Naive B cell (primary cell): ENCODE measurements around the gene CCZ1B. TPM values are rescaled to one million over a fixed set of nuclear protein-coding genes. Genes with fewer than 3 reads are reported as not detected.
"Not testable (repeated sequence)": the region's sequence is repeated elsewhere in the genome, so short reads cannot be mapped to it uniquely, and the experiment has no call there.

Experiments
- ATAC-seq, 2 donors: fragments of 150-1000 bp; cut with Tn5 transposase; 2 replicates each; pipeline ENCODE4 v1.10.0; 2021; ENCODE audit warnings: low read depth in 2 of 2, mild to moderate bottlenecking in 2 of 2, moderate library complexity in 2 of 2
- DNase-seq: peaks from one replicate; pipeline ENCODE4 v3.0.0; 2022
- H3K27ac Mint-ChIP-seq, 6 donors: one replicate each; pipeline ENCODE4 v1.8.0; 2020 to 2022; ENCODE audit warnings: mild to moderate bottlenecking in 6 of 6, mixed read lengths in 6 of 6, moderate library complexity in 5 of 6, inconsistent platforms in 2 of 6
- H3K27me3 Mint-ChIP-seq, 3 donors: one replicate each; pipeline ENCODE4 v1.8.0; 2021 to 2022; ENCODE audit warnings: mixed read lengths in 3 of 3, mild to moderate bottlenecking in 1 of 3
- H3K36me3 Mint-ChIP-seq, 2 donors: one replicate each; pipeline ENCODE4 v1.8.0; 2020 to 2022; ENCODE audit warnings: mixed read lengths in 2 of 2, inconsistent platforms in 1 of 2, mild to moderate bottlenecking in 1 of 2
- H3K4me1 Mint-ChIP-seq, 3 donors: one replicate each; pipeline ENCODE4 v1.8.0; 2020 to 2022; ENCODE audit warnings: mixed read lengths in 3 of 3, inconsistent platforms in 1 of 3, mild to moderate bottlenecking in 1 of 3, moderate library complexity in 1 of 3
- H3K4me3 Mint-ChIP-seq, 8 donors: one replicate each; pipeline ENCODE4 v1.8.0; 2020 to 2022; ENCODE audit warnings: mild to moderate bottlenecking in 8 of 8, mixed read lengths in 8 of 8, moderate library complexity in 8 of 8, inconsistent platforms in 2 of 8
- H3K9me3 Mint-ChIP-seq, 7 donors: one replicate each; pipeline ENCODE4 v1.8.0; 2020 to 2022; ENCODE audit warnings: mixed read lengths in 7 of 7, mild to moderate bottlenecking in 5 of 7, inconsistent platforms in 2 of 7, moderate library complexity in 1 of 7
- polyA plus RNA-seq, 6 donors: library from polyadenylated mRNA; unstranded; fragments of 300-500 nt; fragmentation: Illumina TruSeq; gene quantifications; one replicate each; pipeline ENCODE4 v1.2.3, GENCODE V29; 2021; ENCODE audit warnings: low read depth in 6 of 6

CCZ1B gene
- polyA plus RNA-seq: 10 to 100 TPM; 13.0 to 40.8 (median 29.7) TPM

DNA sequence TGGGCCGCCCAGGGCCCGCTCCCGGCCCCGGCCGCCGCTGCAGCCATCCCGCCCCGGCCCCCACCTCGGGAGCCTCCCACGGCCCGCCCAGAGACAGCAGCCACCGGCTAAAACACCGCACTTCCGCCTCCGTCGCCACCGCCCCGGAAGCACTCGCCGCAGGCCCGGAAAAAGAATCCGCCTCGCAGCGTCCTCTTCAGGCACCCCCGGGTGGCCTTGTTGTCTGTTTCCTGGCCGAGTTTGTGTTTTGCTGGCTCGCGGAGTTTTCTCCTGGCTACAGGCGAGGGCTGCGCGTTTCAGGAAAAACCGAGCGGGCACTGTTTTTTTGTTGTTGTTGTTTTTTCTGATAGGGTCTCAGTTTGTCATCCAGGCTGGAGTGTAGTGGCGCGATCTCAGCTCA is at the start of gene CCZ1B:
Gene CCZ1B (minus strand): TSS at position 125 of the 400 bp plus-strand sequence. CDS start 78 bp downstream, at position 47.
- peak within 1 kb of the TSS; percentile 91 to 97 (median 96) for H3K4me3 Mint-ChIP-seq
- not testable (repeated sequence) for H3K4me1 Mint-ChIP-seq, H3K9me3 Mint-ChIP-seq, H3K36me3 Mint-ChIP-seq
- peak within 1 kb of the TSS; percentile 80 to 97 (median 94) for H3K27ac Mint-ChIP-seq
- peaks cover 11 to 19% (median 13%) of the 10 kb centered on the region in 3 donors for H3K27me3 Mint-ChIP-seq
- peak; percentile 82 for DNase-seq
- ATAC-seq: peak; percentile 97 to 99

DNA sequence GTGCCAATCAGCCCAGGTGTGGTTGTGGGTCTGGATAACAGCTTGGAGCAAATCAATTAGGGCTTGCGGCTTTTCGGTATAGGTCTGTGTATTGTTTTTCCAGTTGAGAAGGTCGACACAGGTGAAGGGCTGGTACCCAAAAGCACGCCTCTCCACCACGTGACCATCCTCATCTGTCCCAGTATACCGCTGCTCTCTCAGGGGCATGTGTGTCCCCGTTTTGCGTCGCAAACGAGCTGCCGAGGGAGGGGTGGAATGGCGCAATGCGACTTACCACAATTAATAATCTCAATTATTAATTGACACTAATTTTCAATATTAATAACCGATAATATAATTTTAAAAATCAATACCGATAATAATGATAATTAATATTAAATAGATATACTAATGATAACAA is 48.9 kb upstream of the CCZ1B start:
- not testable (repeated sequence) for H3K4me1 Mint-ChIP-seq, H3K36me3 Mint-ChIP-seq, H3K27ac Mint-ChIP-seq, H3K4me3 Mint-ChIP-seq, DNase-seq, ATAC-seq, H3K9me3 Mint-ChIP-seq
- H3K27me3 Mint-ChIP-seq: peaks cover 13 to 28% (median 22%) of the 10 kb centered on the region in 3 donors

DNA sequence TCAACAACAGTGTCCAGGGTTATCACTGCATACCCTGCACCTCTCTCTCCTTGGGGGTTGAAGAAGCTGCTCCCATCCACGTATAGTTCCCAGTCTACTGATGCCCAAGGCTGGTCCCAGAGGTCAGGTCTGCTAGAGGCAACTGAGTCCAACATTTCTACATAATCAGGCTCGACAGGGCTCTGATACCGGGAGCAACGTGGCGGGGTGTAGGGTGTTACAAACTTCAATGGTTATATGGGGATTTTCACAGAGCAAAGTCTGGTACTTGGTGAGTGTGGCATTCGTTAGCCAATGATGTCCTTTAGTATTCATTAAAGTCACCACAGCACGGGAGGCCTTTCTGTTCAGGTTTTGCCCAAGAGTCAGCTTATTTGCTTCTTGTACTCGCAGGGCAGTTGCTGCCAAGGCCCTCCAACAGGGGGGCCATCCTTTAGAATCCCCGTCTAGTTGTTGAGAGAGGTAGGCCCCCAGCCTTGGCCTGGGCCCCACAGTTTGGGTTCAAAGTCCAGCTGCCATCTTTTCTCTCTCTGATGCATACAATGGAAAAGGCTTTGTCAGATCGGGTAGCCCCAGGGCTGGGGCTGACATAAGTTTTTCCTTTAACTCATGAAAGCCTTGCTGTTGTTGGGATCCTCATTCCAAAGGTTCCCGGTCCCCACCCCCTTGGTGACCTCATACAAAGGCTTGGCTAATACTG is 46.3 kb upstream of the CCZ1B start:
- peaks cover 13 to 27% (median 20%) of the 10 kb centered on the region in 3 donors for H3K27me3 Mint-ChIP-seq
- not testable (repeated sequence) for DNase-seq, H3K27ac Mint-ChIP-seq, H3K36me3 Mint-ChIP-seq, ATAC-seq, H3K4me3 Mint-ChIP-seq, H3K4me1 Mint-ChIP-seq, H3K9me3 Mint-ChIP-seq

DNA sequence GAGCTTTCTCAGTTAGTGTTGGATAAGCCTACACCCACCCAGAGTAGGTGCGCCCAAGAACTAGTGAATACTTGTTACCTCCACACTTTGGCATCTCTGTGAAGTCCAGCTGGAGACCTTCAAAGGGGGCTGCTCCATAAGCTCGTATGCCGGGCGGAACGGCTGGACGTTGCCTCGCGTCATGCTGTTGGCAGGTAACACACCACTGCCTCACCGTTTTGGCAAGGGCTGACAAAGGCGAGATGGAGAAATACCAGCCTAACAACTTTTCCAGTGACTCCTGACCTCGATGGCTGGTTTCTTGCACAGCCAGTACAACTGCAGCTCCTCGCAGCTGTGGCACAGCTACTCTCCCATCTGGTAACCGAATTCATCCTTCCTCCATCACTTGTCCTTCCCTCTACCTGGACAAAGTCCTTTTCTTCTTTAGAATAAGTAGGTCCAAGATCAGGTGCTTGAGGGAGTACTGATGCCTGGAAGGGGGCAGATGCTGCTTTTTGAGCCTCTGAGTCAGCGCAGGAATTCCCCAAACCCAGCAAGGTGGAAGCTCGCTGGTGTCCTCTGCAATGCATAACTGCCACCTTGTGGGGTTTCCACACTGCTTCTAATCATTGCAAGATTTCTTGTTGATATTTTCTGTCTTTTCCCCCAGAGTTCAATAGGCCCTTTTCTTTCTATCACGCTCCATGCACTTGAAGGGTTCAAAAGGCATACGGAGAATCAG is 45.5 kb upstream of the CCZ1B start:
- H3K4me3 Mint-ChIP-seq, DNase-seq, H3K4me1 Mint-ChIP-seq: not testable (repeated sequence)

DNA sequence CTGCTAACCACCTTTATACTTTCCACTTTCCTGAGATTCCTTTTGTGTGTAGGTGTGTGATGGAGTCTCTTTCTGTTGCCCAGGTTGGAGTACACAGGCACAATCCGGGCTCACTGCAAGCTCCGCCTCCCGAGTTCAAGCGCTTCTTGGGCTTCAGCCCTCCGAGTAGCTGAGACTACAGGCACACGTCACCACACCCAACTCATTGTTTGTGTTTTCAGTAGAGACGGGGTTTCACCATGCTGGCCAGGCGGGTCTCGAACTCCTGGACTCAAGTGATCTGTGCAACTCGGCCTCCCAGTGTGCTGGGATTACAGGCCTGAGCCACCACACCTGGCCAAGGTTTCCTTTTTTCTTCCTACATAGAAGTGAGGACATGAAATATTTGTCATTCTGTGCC is 38.7 kb upstream of the CCZ1B start:
- peaks cover 10 to 42% (median 18%) of the 10 kb centered on the region in 3 donors for H3K27me3 Mint-ChIP-seq
- not testable (repeated sequence) for H3K36me3 Mint-ChIP-seq, H3K27ac Mint-ChIP-seq, H3K4me1 Mint-ChIP-seq, DNase-seq, H3K4me3 Mint-ChIP-seq, H3K9me3 Mint-ChIP-seq, ATAC-seq

More for the DNA sequence above, 45.5 kb upstream of the CCZ1B start:
- not testable (repeated sequence) for H3K27ac Mint-ChIP-seq, ATAC-seq, H3K36me3 Mint-ChIP-seq, H3K9me3 Mint-ChIP-seq
- H3K27me3 Mint-ChIP-seq: peaks cover 18 to 34% (median 26%) of the 10 kb centered on the region in 3 donors

DNA sequence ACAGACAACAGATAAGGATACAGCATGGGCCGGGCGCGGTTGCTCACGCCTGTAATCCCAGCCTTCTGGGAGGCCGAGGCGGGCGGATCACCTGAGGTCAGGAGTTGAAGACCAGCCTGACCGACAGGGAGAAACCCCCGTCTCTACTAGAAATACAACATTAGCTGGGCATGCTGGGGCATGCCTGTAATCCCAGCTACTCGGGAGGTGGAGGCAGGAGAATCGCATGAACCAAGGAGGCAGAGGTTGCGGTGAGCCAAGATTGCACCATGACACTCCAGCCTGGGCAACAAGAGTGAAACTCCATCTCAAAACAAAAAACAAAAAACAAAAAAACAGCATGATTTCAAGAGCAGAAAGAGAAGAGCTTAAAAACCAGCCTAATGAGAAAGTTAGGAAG is 38.1 kb upstream of the CCZ1B start:
- H3K9me3 Mint-ChIP-seq, H3K4me1 Mint-ChIP-seq, ATAC-seq, DNase-seq, H3K27ac Mint-ChIP-seq, H3K36me3 Mint-ChIP-seq, H3K4me3 Mint-ChIP-seq: not testable (repeated sequence)
- peaks cover 10 to 36% (median 16%) of the 10 kb centered on the region in 3 donors for H3K27me3 Mint-ChIP-seq

DNA sequence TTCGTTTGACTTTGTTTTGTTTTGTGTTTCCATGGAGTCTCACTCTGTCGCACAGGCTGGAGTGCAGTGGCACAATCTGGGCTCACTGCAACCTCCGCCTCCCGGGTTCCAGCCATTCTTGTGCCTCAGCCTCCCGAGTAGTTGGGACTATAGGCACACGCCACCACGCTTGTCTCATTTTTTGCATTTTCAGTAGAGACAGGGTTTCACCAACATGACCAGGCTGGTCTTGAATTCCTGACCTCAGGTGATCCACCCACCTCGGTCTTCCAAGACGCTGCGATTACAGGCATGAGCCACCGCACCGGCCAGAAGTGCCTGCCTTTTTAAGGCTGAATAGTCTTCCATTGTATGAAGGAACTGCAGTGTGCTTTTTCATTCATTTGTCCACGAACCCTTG is 36.8 kb upstream of the CCZ1B start:
- not testable (repeated sequence) for DNase-seq, H3K4me1 Mint-ChIP-seq, H3K9me3 Mint-ChIP-seq, ATAC-seq, H3K4me3 Mint-ChIP-seq, H3K36me3 Mint-ChIP-seq, H3K27ac Mint-ChIP-seq
- peaks cover 11 to 39% (median 16%) of the 10 kb centered on the region in 3 donors for H3K27me3 Mint-ChIP-seq

DNA sequence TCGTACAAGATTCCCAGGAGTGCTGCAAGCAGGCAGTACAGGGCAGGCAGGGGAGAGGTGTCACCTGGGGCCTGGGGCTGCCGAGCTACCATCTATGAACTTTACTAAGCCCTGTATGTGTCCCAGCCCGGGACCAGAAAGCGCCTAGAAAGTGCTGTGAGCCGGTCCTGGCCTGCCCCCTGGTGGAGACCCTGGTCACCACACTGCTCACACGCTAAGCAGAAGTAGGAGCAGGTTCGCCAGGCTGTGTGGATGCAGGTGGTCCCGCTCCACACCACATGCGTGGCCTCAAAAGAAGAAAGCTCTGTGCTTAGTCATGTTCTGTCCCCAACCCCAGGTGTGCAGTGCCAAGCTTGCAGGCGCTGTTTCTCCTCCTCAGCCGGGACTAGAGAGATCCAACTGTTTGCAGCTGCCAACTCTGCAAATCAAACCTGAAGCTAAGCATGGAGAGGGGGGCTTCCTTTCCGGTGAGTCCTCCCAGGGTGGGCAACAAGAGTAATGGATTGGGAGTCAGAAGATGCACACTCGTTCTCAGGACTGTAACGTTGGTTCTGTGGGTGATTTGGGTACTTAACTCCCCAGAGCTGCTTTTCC is 31.7 kb upstream of the CCZ1B start:
- ATAC-seq: peak in 1 of 2 donors; percentile 41
- not testable (repeated sequence) for H3K27ac Mint-ChIP-seq, H3K9me3 Mint-ChIP-seq, H3K36me3 Mint-ChIP-seq
- DNase-seq: peak; percentile 75
- Mint-ChIP-seq H3K27me3 (peaks cover 3 to 37% (median 8%) of the 10 kb centered on the region in 3 donors), H3K4me3 (peak overlapping the region in 3 of 8 donors; percentile 25 to 51 (median 30)), H3K4me1 (peaks cover 8 to 18% (median 16%) of the 10 kb centered on the region in 3 donors)

DNA sequence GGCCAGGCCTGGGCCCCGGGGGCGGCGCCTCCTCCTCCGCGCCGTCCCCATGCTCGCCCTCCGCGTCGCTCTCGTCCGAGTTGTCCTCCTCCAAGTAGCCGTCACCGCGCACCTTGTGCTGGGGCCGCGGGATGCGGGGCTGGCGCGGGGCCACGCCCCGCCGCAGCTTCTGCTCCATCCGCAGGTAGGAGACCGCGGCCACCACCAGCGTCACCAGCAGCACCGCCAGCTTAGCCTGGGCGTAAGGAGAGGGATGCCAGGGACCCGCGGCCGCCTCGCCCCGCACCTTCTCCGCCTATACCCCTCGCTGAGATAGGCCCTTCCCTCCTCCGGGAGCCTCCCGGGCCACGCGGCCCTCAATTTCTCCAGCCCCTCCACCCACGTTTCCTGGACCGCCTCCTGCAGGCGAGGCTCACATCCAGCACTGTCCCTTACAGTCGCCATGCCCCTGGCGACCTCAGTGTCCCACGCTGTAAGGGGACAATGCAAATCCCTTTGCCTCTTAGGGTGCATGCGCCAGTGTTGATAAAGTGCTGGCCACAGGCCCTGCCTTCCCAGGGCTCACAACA is 29.6 kb upstream of the CCZ1B start:
- peak overlapping the region in 1 of 6 donors; percentile 12 for H3K27ac Mint-ChIP-seq
- not testable (repeated sequence) for H3K36me3 Mint-ChIP-seq, ATAC-seq, DNase-seq, H3K9me3 Mint-ChIP-seq
- H3K27me3 Mint-ChIP-seq: peaks cover 3 to 31% (median 8%) of the 10 kb centered on the region in 3 donors
- H3K4me1 Mint-ChIP-seq: peaks cover 8 to 18% (median 16%) of the 10 kb centered on the region in 3 donors
- H3K4me3 Mint-ChIP-seq: peak overlapping the region; percentile 71 to 88 (median 82)

DNA sequence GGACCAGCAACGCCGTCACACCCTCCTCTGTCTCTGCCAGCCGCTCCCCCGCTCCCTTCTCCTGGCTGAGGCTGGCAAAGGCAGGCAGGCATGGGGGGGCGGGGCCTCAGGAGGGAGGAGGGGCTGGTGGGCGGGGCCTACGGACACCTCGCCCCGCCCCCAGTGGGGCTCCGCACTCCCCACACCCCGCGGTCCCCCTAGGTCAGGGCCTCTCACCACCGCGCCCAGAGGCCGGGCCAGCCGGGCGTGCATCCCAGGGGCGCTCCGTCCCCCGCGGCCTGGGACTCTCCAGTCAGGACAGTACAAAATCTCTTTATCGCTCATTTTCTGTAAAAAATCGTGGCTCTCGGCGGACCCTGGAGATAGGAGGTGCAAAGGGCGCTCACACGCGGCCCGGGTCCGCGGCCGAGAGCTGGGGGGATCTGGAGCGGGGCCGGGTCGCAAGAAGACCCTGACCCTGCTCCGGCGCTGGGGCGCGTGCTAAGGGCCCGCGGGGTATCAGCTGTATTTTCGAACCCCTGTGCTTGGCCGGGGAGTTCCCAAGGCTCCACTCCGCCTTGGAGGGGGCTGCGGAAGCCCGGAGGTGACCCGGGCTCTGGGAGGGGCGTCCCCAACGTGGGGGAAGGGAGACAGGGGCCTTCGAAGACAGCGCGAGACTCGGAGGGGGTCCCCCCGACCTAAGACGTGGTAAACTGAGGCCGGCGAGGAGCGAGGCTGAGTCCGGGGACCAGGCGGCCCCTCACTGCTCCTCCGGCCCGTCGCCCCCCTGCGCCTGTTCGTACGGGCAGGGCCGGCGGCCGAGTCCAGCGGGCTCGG is 28.9 kb upstream of the CCZ1B start:
- not testable (repeated sequence) for H3K9me3 Mint-ChIP-seq, H3K27ac Mint-ChIP-seq, ATAC-seq, H3K36me3 Mint-ChIP-seq
- peak; percentile 6 for DNase-seq
- Mint-ChIP-seq H3K4me1 (peaks cover 8 to 18% (median 12%) of the 10 kb centered on the region in 3 donors), H3K4me3 (peak overlapping the region; percentile 24 to 87 (median 83)), H3K27me3 (peaks cover 3 to 31% (median 8%) of the 10 kb centered on the region in 3 donors)

DNA sequence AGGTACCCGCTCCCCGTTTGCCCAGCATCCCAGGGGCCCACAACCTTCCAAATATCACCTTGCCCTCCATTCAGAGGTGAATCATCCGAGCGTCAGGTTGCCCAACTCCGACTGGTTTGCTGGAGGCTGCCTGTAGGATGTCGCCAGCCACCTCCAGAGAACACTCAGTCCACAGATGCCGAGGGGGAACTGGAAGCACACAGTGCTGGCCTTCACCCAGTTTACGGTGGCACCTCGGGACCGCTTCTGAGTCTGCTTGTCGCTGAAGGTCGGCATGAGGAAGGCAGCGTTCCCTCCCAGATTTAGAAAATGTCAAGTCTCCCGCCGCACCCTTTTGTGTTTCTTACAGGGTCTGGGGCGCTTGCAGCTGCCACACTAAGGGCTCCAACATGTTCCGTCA is 27.6 kb upstream of the CCZ1B start:
- DNase-seq, H3K9me3 Mint-ChIP-seq, H3K27ac Mint-ChIP-seq, H3K36me3 Mint-ChIP-seq, ATAC-seq: not testable (repeated sequence)
- Mint-ChIP-seq H3K27me3 (peaks cover 3 to 32% (median 8%) of the 10 kb centered on the region in 3 donors), H3K4me1 (peaks cover 8 to 18% (median 10%) of the 10 kb centered on the region in 3 donors), H3K4me3 (peak overlapping the region; percentile 2 to 83 (median 69))

DNA sequence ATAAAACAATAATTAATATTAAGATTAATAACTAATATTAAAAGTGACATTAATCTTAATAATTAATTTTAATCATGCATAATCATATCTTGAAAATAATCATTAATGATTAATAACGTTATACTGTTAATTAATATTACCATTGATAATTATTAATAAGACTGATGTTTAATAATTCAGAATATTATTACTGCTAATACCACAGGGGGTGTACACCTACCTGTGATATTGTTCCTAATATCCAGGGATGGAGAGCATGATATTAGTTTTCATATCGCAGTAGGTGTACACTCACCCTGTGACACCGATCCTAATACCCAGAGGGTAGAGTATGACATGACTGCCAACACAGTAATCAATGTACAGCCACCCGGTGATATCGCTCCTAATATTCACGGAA is 23.1 kb upstream of the CCZ1B start:
- Mint-ChIP-seq H3K27ac (peak overlapping the region in 1 of 6 donors; percentile 47), H3K27me3 (peaks cover 5 to 26% (median 20%) of the 10 kb centered on the region in 3 donors)
- DNase-seq, H3K9me3 Mint-ChIP-seq, H3K4me3 Mint-ChIP-seq, H3K36me3 Mint-ChIP-seq, H3K4me1 Mint-ChIP-seq, ATAC-seq: not testable (repeated sequence)
